ENCODE data around the gene SLC9A4.

Gene SLC9A4

DNA sequence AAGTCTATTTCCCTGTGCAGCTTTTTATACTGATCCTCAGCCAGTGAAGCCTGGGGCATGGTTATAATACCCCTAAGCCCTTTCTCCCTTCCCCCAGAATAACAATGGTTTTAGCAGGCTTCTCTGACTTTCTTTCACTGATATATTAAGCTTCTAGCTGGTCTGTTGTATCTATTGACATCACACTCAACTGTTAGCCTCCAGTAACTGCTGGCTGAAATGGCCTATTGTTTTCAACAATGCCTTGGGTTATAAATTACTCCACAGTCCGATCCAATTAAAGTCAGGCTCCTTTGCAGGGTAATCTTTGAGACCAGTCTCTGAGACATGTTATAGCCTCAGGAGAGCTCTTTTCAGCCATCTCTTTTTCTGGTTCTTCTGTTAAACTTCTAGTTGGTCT lies 2.9 kb upstream of the SLC9A4 start:
- no peak for TF ChIP-seq CTCF (conservative IDR thresholded peaks at IDR 0.05; ENCODE audit: low read depth, low read length)
- H3K4me3 ChIP-seq (ENCODE audit: low read depth, low read length): no peak overlapping the region
- no peak for DNase-seq (ENCODE audit: low read depth)

DNA sequence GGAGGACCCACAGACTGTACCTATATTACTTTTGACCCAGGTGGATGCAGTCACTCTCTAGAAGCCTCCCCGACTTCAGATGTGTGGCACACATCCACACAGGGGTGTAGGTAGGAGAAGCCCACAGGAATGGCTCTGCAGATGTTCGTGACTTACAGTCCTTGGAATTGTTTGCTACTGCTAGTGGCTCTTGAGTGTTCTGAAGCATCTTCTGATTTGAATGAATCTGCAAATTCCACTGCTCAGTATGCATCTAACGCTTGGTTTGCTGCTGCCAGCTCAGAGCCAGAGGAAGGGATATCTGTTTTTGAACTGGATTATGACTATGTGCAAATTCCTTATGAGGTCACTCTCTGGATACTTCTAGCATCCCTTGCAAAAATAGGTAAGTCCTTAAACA lies 605 bp downstream of the SLC9A4 start:
- no peak overlapping the region for H3K4me3 ChIP-seq (ENCODE audit: low read depth, low read length)
- TF ChIP-seq CTCF (conservative IDR thresholded peaks at IDR 0.05; ENCODE audit: low read depth, low read length): no peak

DNA sequence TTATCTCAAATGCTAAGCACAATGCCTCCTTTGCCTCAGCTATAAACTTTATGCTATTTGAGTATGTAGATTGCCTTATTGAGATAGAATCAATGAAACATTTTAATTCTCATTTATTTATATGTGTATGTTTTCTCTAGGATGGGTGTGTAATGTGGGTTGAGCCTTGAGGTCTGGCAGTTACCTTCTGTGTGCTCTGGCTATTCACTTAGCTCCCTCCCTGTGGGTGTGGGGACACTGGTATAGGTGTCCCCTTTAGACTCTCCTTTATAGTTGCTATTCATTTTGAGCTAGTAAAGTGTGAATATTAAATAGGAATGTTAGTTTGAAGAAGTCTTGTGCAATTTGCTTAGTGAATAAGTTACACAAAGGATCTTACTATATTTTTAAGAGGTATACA lies 1.8 kb downstream of the SLC9A4 start:
- H3K4me3 ChIP-seq (ENCODE audit: low read depth, low read length): no peak overlapping the region
- DNase-seq (ENCODE audit: low read depth): no peak
- TF ChIP-seq CTCF (conservative IDR thresholded peaks at IDR 0.05; ENCODE audit: low read depth, low read length): no peak

More for the DNA sequence above, 605 bp downstream of the SLC9A4 start:
- no peak for DNase-seq (ENCODE audit: low read depth)

DNA sequence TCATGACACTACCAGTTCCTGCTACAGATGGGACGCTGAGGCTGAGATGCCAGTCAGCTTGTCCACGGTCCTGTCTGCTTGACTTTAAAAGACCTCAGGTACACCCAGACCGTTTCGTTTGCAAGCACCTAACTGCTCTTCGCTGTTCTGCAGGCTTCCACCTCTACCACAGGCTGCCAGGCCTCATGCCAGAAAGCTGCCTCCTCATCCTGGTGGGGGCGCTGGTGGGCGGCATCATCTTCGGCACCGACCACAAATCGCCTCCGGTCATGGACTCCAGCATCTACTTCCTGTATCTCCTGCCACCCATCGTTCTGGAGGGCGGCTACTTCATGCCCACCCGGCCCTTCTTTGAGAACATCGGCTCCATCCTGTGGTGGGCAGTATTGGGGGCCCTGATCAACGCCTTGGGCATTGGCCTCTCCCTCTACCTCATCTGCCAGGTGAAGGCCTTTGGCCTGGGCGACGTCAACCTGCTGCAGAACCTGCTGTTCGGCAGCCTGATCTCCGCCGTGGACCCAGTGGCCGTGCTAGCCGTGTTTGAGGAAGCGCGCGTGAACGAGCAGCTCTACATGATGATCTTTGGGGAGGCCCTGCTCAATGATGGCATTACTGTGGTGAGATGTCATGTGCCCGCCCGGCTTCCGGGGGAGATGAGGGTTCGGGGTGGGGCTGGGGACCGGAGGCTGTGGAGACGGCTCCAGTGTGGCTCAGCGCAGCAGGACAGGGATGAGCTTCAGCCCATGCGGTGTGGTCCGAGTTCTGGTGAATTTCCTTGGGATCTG lies 5.9 kb downstream of the SLC9A4 start:
- no peak overlapping the region for H3K4me3 ChIP-seq (ENCODE audit: low read depth, low read length)
- no peak for TF ChIP-seq CTCF (conservative IDR thresholded peaks at IDR 0.05; ENCODE audit: low read depth, low read length)
- DNase-seq (ENCODE audit: low read depth): no peak

GRCh38 chr2:102480285-102481195 lies 7.5 kb downstream of the SLC9A4 start:
- DNase-seq (ENCODE audit: low read depth): no peak
- TF ChIP-seq CTCF (conservative IDR thresholded peaks at IDR 0.05; ENCODE audit: low read depth, low read length): no peak
- H3K4me3 ChIP-seq (ENCODE audit: low read depth, low read length): no peak overlapping the region

DNA sequence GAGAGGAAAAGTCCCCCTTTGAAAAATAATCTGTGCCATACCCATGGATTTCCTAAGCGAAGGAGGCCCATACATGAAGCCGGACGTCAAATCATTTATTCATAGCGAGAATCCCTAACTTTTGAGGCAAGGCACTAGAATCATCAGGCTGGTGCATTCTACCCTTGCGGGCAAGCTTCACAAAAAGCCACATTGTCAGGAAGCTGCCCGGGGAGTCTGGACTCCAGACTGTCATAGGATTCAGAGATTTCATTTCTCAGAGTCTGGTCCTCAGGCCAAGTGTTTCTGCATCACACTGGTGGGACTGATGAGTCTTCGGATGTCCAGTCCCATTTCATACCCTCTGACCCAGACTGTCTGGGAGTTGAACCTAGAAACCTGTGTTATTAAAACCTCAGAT lies 8.9 kb downstream of the SLC9A4 start:
- H3K4me3 ChIP-seq (ENCODE audit: low read depth, low read length): no peak overlapping the region
- no peak for TF ChIP-seq CTCF (conservative IDR thresholded peaks at IDR 0.05; ENCODE audit: low read depth, low read length)
- no peak for DNase-seq (ENCODE audit: low read depth)
